Prostate gland (tissue), 2 donors: ENCODE results near the gene KNL1.

Experiments
- CTCF ChIP-seq, 4 experiments: fragments of 200-600 bp in 2 of 4; fragments of 450-650 bp in 2 of 4; sonication (generic) in 2 of 4; IDR thresholded peaks; 1 replicate in 3 of 4; 2 replicates in 1 of 4; pipeline ENCODE4 v1.5.1; 2016 to 2019; ENCODE audit warnings: antibody characterized with exemption in 4 of 4, mild to moderate bottlenecking in 2 of 4, moderate library complexity in 2 of 4
- POLR2A ChIP-seq: fragments of 450-650 bp; IDR thresholded peaks from one replicate; pipeline ENCODE4 v1.6.1; 2016; ENCODE audit warnings: antibody characterized with exemption, mild to moderate bottlenecking
- POLR2AphosphoS5 ChIP-seq: sonication (generic); formaldehyde crosslinking; IDR thresholded peaks from one replicate; pipeline ENCODE4 v1.6.1; 2017; ENCODE audit warnings: antibody characterized with exemption

GRCh38 chr15:40650479-40650878 lies 56.4 kb downstream of the KNL1 start:
- no peak for TF ChIP-seq CTCF (IDR thresholded peaks at IDR 0.05)
- TF ChIP-seq POLR2AphosphoS5 = no peak
- TF ChIP-seq POLR2A = no peak
